Progenitor cell of endocrine pancreas (in vitro differentiated cells): ENCODE measurements around the gene RNF208. TPM values are rescaled to one million over a fixed set of nuclear protein-coding genes. Genes with fewer than 3 reads are reported as not detected.

ENCODE experiments used
- DNase-seq: peaks from one replicate; pipeline ENCODE4 v3.0.0; 2021; ENCODE audit warnings: low spot score; ENCODE audit not compliant: unreplicated experiment
- H3K27ac Mint-ChIP-seq: 2 replicates; pipeline ENCODE4 v1.8.0; 2021; ENCODE audit warnings: mild to moderate bottlenecking, moderate library complexity, mixed read lengths
- H3K27me3 Mint-ChIP-seq: 2 replicates; pipeline ENCODE4 v1.8.0; 2021; ENCODE audit warnings: mixed read lengths
- H3K36me3 Mint-ChIP-seq: 2 replicates; pipeline ENCODE4 v1.8.0; 2022; ENCODE audit warnings: mixed read lengths; ENCODE audit not compliant: insufficient read depth
- H3K4me1 Mint-ChIP-seq: 2 replicates; pipeline ENCODE4 v1.8.0; 2021; ENCODE audit warnings: low read depth, mixed read lengths
- H3K4me3 Mint-ChIP-seq: 2 replicates; pipeline ENCODE4 v1.8.0; 2021; ENCODE audit warnings: low read depth, mild to moderate bottlenecking, moderate library complexity, mixed read lengths
- H3K9me3 Mint-ChIP-seq: 2 replicates; pipeline ENCODE4 v1.8.0; 2021; ENCODE audit warnings: low read depth, mixed read lengths
- total RNA-seq: library from RNA; stranded (reverse); gene quantifications from 2 replicates; pipeline ENCODE4 v1.2.1, GENCODE V29; 2021
- TF ChIP-seq, protein P1 (sequence below): fragments of 200-600 bp; sonication (generic); IDR thresholded peaks from one replicate; pipeline ENCODE4 v1.5.0; 2021; ENCODE audit warnings: antibody characterized with exemption, mild to moderate bottlenecking; ENCODE audit not compliant: unreplicated experiment

Gene RNF208
- total RNA-seq, 1 donor from 2014 or later, result 25.7 TPM

DNA sequence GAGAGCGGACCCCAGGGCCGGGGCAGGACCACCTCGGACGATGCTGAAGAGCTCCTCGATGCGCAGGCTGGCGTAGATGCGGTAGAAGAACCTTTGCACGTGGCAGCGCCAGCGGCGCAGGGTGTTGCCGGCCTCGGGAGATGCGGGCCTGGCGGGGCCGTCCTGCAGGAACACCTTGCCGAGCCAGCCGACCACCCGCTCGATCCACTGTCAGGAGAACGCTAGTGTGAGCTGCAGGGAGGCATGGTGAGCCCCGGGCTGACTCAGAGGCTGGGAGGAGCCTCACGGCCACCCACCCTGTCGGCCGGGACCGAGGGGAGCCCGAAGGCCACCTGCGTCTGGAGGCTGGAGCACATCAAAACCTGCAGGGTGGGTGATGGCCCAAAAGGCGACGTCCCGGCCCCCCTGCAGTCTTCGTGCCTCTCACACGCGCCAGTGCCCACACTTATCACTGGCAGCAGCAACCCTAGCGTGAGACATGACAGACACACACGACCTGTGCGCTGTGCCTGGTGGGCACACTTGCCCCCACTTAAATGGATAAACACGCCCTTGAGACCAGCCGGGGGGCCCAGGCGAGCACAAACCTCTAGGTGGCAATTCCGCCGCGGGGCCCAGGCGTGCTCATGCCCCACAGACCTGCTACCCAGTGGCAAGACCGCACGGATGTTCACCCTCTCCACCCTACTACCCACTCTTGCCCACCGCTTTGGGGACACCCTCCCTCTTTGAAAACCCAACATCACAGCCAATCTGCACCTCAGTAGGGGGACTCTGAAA lies 37.0 kb downstream of the RNF208 start:
- Mint-ChIP-seq H3K27me3 (no peaks in the 10 kb centered on the region), H3K4me1 (peaks cover 15% of the 10 kb centered on the region), H3K4me3 (no peak overlapping the region), H3K36me3 (peaks cover 4% of the 10 kb centered on the region), H3K27ac (no peak overlapping the region), H3K9me3 (no peaks in the 10 kb centered on the region)
- no peak for DNase-seq
- TF ChIP-seq, protein P1, sequence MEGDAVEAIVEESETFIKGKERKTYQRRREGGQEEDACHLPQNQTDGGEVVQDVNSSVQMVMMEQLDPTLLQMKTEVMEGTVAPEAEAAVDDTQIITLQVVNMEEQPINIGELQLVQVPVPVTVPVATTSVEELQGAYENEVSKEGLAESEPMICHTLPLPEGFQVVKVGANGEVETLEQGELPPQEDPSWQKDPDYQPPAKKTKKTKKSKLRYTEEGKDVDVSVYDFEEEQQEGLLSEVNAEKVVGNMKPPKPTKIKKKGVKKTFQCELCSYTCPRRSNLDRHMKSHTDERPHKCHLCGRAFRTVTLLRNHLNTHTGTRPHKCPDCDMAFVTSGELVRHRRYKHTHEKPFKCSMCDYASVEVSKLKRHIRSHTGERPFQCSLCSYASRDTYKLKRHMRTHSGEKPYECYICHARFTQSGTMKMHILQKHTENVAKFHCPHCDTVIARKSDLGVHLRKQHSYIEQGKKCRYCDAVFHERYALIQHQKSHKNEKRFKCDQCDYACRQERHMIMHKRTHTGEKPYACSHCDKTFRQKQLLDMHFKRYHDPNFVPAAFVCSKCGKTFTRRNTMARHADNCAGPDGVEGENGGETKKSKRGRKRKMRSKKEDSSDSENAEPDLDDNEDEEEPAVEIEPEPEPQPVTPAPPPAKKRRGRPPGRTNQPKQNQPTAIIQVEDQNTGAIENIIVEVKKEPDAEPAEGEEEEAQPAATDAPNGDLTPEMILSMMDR, result no peak

- H3K36me3 Mint-ChIP-seq, result peaks cover 4% of the 10 kb centered on the region
- no peaks in the 10 kb centered on the region for H3K9me3 Mint-ChIP-seq
- H3K4me1 Mint-ChIP-seq, result peaks cover 9% of the 10 kb centered on the region
- H3K4me3 Mint-ChIP-seq, result peak overlapping the region; percentile 16
- TF ChIP-seq, protein P1, result no peak
- no peak overlapping the region for H3K27ac Mint-ChIP-seq
- H3K27me3 Mint-ChIP-seq, result no peaks in the 10 kb centered on the region
- DNase-seq, result no peak
These were observed 38.0 kb downstream of the RNF208 start for GRCh38 chr9:137183980-137184595.

GRCh38 chr9:137182836-137183235 lies 39.2 kb downstream of the RNF208 start:
- Mint-ChIP-seq H3K27me3 (no peaks in the 10 kb centered on the region), H3K9me3 (no peaks in the 10 kb centered on the region), H3K4me1 (peaks cover 7% of the 10 kb centered on the region), H3K36me3 (peaks cover 4% of the 10 kb centered on the region), H3K27ac (no peak overlapping the region), H3K4me3 (no peak overlapping the region)
- TF ChIP-seq, protein P1, result no peak
- DNase-seq, result no peak

DNA sequence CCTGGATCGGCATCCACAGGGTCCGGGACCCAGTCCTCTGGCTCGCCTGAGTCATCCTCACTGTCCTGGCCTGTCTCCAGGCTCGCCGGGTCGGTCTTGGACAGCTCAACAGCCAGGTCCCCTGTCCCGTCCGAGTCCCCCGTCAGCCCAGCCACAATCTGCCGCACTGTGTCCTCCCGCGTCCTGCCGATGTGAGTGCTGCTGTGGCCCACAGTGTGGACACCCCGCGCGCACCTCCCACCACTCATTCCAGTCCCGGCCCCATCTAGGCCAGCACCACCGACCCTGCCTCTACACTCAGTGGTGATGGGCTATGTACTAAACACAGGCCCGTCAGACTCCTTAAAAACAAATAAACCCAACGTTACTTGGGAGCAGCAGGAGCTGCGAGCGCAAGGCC lies 40.4 kb downstream of the RNF208 start:
- no peaks in the 10 kb centered on the region for H3K27me3 Mint-ChIP-seq
- peaks cover under 1% of the 10 kb centered on the region for H3K4me1 Mint-ChIP-seq
- no peaks in the 10 kb centered on the region for H3K9me3 Mint-ChIP-seq
- H3K27ac Mint-ChIP-seq, result no peak overlapping the region
- no peak overlapping the region for H3K4me3 Mint-ChIP-seq
- DNase-seq, result no peak
- H3K36me3 Mint-ChIP-seq, result peaks cover 9% of the 10 kb centered on the region
- TF ChIP-seq, protein P1, result no peak

DNA sequence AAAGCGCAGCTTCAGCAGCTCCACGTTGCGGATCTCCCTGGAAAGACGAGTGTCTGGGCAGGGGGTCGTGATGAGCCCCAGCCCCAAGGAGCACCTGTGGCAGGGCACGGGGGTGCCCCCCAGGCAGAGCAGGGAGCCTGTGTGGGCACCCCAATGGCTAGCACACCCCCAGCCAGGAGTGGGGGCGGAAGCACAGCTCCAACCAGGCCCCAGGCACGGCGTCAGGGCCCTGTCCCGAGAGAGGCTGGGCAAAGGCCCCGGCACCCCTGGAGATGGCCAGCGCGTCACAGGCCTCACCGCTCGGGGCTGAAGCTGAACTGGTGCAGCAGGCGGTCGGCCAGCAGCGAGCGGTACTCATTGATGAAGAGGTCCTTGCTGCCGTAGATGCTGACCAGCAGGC lies 41.5 kb downstream of the RNF208 start:
- peaks cover 7% of the 10 kb centered on the region for H3K27me3 Mint-ChIP-seq
- TF ChIP-seq, protein P1, result no peak
- H3K4me3 Mint-ChIP-seq, result no peak overlapping the region
- no peak for DNase-seq
- peaks cover 9% of the 10 kb centered on the region for H3K36me3 Mint-ChIP-seq
- H3K27ac Mint-ChIP-seq, result no peak overlapping the region
- no peaks in the 10 kb centered on the region for H3K9me3 Mint-ChIP-seq
- no peaks in the 10 kb centered on the region for H3K4me1 Mint-ChIP-seq
